OCI-LY7 (cell line): ENCODE data around the gene BRDT. TPM values are rescaled to one million over a fixed set of nuclear protein-coding genes. Genes with fewer than 3 reads are reported as not detected.

Experiments
- BruUV-seq: library from RNA; stranded (reverse); fragments of 400-500 nt; replicated peaks from 2 replicates; lab custom pipeline; 2021; lab: Mats Ljungman, UMichigan
- CTCF ChIA-PET: fragments of 300-600 bp; sonication (Branson Sonifier 250); formaldehyde crosslinking; loops from one replicate; lab custom pipeline; 2022; ENCODE audit warnings: antibody characterized with exemption; ENCODE audit not compliant: unreplicated experiment; lab: Charles Lee
- POLR2A ChIA-PET: fragments of 300-600 bp; sonication (Branson Sonifier 250); formaldehyde crosslinking; loops from one replicate; lab custom pipeline; 2022; ENCODE audit warnings: antibody characterized with exemption; lab: Charles Lee
- DNase-seq: peaks from one replicate; pipeline ENCODE4 v3.0.0-alpha.2; 2015; ENCODE audit warnings: low spot score
- H2AFZ ChIP-seq: fragments of 200-600 bp; sonication (generic), shearing (Covaris generic); 2 replicates; pipeline ENCODE4 v1.6.1; 2014; ENCODE audit warnings: mild to moderate bottlenecking, antibody characterized with exemption, low read length, moderate library complexity
- H3K27ac ChIP-seq: fragments of 200-600 bp; sonication (generic); 2 replicates; pipeline ENCODE4 v1.5.1; 2014; ENCODE audit warnings: mixed run types, low read depth, mild to moderate bottlenecking, moderate library complexity, low read length, inconsistent platforms; ENCODE audit not compliant: poor library complexity, severe bottlenecking
- H3K36me3 ChIP-seq: fragments of 200-600 bp; sonication (generic); 2 replicates; pipeline ENCODE4 v1.6.1; 2014; ENCODE audit warnings: mild to moderate bottlenecking, antibody characterized with exemption, low read length, moderate library complexity, mixed read lengths; ENCODE audit not compliant: insufficient read depth
- H3K4me1 ChIP-seq: fragments of 200-600 bp; sonication (generic); 2 replicates; pipeline ENCODE4 v1.5.1; 2014; ENCODE audit warnings: mild to moderate bottlenecking, low read length; ENCODE audit not compliant: insufficient read depth, poor library complexity, severe bottlenecking
- H3K4me2 ChIP-seq: fragments of 200-600 bp; sonication (generic); 2 replicates; pipeline ENCODE4 v1.6.1; 2014; ENCODE audit warnings: mild to moderate bottlenecking, low read length
- H3K4me3 ChIP-seq: fragments of 200-600 bp; sonication (generic); 2 replicates; pipeline ENCODE4 v1.5.1; 2014; ENCODE audit warnings: mild to moderate bottlenecking, low read depth, low read length; ENCODE audit not compliant: poor library complexity, severe bottlenecking
- H3K79me2 ChIP-seq: fragments of 200-600 bp; sonication (generic); 2 replicates; pipeline ENCODE4 v1.6.1; 2016; ENCODE audit warnings: low read depth, mild to moderate bottlenecking, low read length, moderate library complexity, mixed read lengths; ENCODE audit not compliant: insufficient read depth
- H3K9me2 ChIP-seq: fragments of 200-600 bp; sonication (generic); 2 replicates; pipeline ENCODE4 v1.6.1; 2016; ENCODE audit warnings: mild to moderate bottlenecking, low read length, mixed read lengths; ENCODE audit not compliant: insufficient read depth
- H3K9me3 ChIP-seq: fragments of 200-600 bp; sonication (generic); 2 replicates; pipeline ENCODE4 v1.6.1; 2014; ENCODE audit warnings: mild to moderate bottlenecking, mixed run types, low read length, mixed read lengths
- H4K20me1 ChIP-seq: fragments of 200-600 bp; sonication (generic); 2 replicates; pipeline ENCODE4 v1.6.1; 2014; ENCODE audit warnings: mild to moderate bottlenecking, antibody characterized with exemption, low read length, moderate library complexity, mixed read lengths; ENCODE audit not compliant: insufficient read depth
- EZH2phosphoT487 ChIP-seq: fragments of 200-600 bp; sonication (generic); IDR thresholded peaks from 2 replicates; pipeline ENCODE4 v1.6.1; 2018; ENCODE audit warnings: low read depth, borderline replicate concordance, mild to moderate bottlenecking, mixed run types, antibody characterized with exemption, low read length, moderate library complexity, mixed read lengths
- intact Hi-C: fragments of 100-400 bp; cut with micrococcal nuclease; formaldehyde crosslinking; loops from one replicate; pipeline ENCODE4 v1.10.0; 2022; ENCODE audit not compliant: unreplicated experiment
- total RNA-seq, 2 experiments: library from RNA; depleted of rRNA in 1 of 2; stranded (reverse); fragments of >200 nt in 1 of 2; shearing (Covaris generic) in 1 of 2; gene quantifications; 2 replicates each; pipeline ENCODE4 v1.2.3, GENCODE V29; 2014 to 2022
- TF ChIP-seq, protein P1 (sequence below): fragments of 200-600 bp; sonication (generic); conservative IDR thresholded peaks from 2 replicates; pipeline ENCODE4 v1.5.1; 2014; ENCODE audit warnings: mild to moderate bottlenecking, antibody characterized with exemption, low read length, moderate library complexity, mixed read lengths

Gene BRDT
- total RNA-seq, 2 experiments from 2014 or later, result not detected

GRCh38 chr1:92043621-92044020 is 94.4 kb downstream of the BRDT start:
- no peaks in the 10 kb centered on the region for H3K79me2 ChIP-seq
- intact Hi-C loops, result no loop called here
- H3K27ac ChIP-seq, result no peak overlapping the region
- BruUV-seq, result no TSS peak
- DNase-seq, result no peak
- H3K36me3 ChIP-seq, result no peaks in the 10 kb centered on the region
- H3K4me2 ChIP-seq, result no peak overlapping the region
- no peaks in the 10 kb centered on the region for H4K20me1 ChIP-seq
- no peaks in the 10 kb centered on the region for H3K9me3 ChIP-seq
- no peak overlapping the region for H2AFZ ChIP-seq
- no peaks in the 10 kb centered on the region for H3K9me2 ChIP-seq
- ChIA-PET CTCF (no interaction called here), POLR2A (no interaction called here)
- no peak overlapping the region for H3K4me3 ChIP-seq
- no peak for TF ChIP-seq EZH2phosphoT487
- TF ChIP-seq, protein P1, sequence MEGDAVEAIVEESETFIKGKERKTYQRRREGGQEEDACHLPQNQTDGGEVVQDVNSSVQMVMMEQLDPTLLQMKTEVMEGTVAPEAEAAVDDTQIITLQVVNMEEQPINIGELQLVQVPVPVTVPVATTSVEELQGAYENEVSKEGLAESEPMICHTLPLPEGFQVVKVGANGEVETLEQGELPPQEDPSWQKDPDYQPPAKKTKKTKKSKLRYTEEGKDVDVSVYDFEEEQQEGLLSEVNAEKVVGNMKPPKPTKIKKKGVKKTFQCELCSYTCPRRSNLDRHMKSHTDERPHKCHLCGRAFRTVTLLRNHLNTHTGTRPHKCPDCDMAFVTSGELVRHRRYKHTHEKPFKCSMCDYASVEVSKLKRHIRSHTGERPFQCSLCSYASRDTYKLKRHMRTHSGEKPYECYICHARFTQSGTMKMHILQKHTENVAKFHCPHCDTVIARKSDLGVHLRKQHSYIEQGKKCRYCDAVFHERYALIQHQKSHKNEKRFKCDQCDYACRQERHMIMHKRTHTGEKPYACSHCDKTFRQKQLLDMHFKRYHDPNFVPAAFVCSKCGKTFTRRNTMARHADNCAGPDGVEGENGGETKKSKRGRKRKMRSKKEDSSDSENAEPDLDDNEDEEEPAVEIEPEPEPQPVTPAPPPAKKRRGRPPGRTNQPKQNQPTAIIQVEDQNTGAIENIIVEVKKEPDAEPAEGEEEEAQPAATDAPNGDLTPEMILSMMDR, result no peak
- no peaks in the 10 kb centered on the region for H3K4me1 ChIP-seq

DNA sequence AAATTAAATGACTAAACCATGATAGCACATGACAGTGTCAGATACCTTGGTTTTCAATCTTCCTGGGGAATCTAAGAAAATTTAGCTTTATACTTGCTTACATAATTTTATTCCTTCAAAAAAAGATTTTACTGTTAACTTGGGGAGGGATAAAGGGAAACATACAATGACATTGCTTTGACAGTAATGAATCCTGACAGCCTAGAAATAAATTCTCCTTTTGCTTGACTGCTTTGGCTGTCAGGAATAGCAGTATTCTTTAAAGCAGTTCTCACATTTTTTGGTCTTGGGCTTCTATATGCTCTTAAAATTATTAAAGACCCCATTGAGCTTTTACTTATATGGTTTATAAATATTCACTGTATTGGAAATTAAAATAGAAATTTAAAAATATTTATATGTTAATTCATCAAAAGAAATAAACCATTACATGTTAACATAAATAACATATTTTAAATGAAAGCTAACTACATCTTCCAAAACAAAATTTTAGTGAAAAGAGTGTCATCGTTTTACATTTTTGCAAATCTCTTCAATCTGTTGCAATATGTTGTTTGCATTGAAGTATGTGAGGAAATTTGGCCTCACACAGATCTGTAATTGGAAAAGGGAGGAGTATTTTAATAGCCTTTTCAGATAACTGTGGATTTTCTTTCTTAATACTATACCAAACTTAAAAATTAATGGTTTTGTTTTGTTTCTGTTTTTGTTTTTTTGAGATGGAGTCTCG is 96.7 kb downstream of the BRDT start:
- Histone ChIP-seq H3K9me3 (no peaks in the 10 kb centered on the region), H3K4me2 (no peak overlapping the region), H3K4me3 (no peak overlapping the region), H3K4me1 (no peaks in the 10 kb centered on the region), H3K36me3 (no peaks in the 10 kb centered on the region), H2AFZ (no peak overlapping the region), H3K79me2 (no peaks in the 10 kb centered on the region), H4K20me1 (no peaks in the 10 kb centered on the region), H3K27ac (no peak overlapping the region), H3K9me2 (no peaks in the 10 kb centered on the region)
- CTCF ChIA-PET, result no interaction called here
- TF ChIP-seq, protein P1, result no peak
- no peak for TF ChIP-seq EZH2phosphoT487
- intact Hi-C loops, result no loop called here
- no peak for DNase-seq
- no TSS peak for BruUV-seq
- POLR2A ChIA-PET, result interaction anchor here (0.6 to 0.8 kb wide), 2 partner anchors 22 to 267 kb away, joined by 3 read pairs; no protein-coding TSS in a partner anchor

- no TSS peak for BruUV-seq
- Histone ChIP-seq H3K27ac (no peak overlapping the region), H3K9me3 (no peaks in the 10 kb centered on the region), H3K79me2 (no peaks in the 10 kb centered on the region), H2AFZ (no peak overlapping the region), H3K36me3 (no peaks in the 10 kb centered on the region), H3K4me1 (no peaks in the 10 kb centered on the region), H3K9me2 (no peaks in the 10 kb centered on the region), H4K20me1 (no peaks in the 10 kb centered on the region), H3K4me2 (no peak overlapping the region), H3K4me3 (no peak overlapping the region)
- ChIA-PET CTCF (no interaction called here), POLR2A (no interaction called here)
- TF ChIP-seq, protein P1, result no peak
- TF ChIP-seq EZH2phosphoT487, result no peak
- DNase-seq, result no peak
- intact Hi-C loops, result no loop called here
Observed at GRCh38 chr1:92051948-92052347, 102.7 kb downstream of the BRDT start.
